Natural killer cell (primary cell): Measurements from ENCODE around the gene RRAGD. TPM values are rescaled to one million over a fixed set of nuclear protein-coding genes. Genes with fewer than 3 reads are reported as not detected.

Experiments
- ATAC-seq, 3 donors: fragments of 150-1000 bp in 2 of 3; fragments of 200-7000 bp in 1 of 3; cut with Tn5 transposase; 1 replicate in 1 of 3; 2 replicates in 2 of 3; pipeline ENCODE4 v1.10.0; 2021; ENCODE audit warnings: mild to moderate bottlenecking in 2 of 3, moderate library complexity in 2 of 3
- DNase-seq, 2 donors: peaks; one replicate each; pipeline versions ENCODE4 v3.0.0 to v3.0.0-alpha.2; 2013 to 2021; ENCODE audit warnings: mixed read lengths in 1 of 2
- H3K27ac ChIP-seq: one replicate; pipeline ENCODE4 v1.5.1; 2013; ENCODE audit warnings: mild to moderate bottlenecking, low read length
- H3K27me3 ChIP-seq: one replicate; pipeline ENCODE4 v1.6.1; 2013; ENCODE audit warnings: low read length; ENCODE audit not compliant: control insufficient read depth, insufficient read depth
- H3K36me3 ChIP-seq: one replicate; pipeline ENCODE4 v1.6.1; 2013; ENCODE audit warnings: low read length; ENCODE audit not compliant: control insufficient read depth, insufficient read depth
- H3K4me1 ChIP-seq: one replicate; pipeline ENCODE4 v1.6.1; 2013; ENCODE audit warnings: low read length; ENCODE audit not compliant: control insufficient read depth, insufficient read depth
- H3K4me3 ChIP-seq: one replicate; pipeline ENCODE4 v1.5.1; 2013; ENCODE audit warnings: low read length
- H3K9me3 ChIP-seq: one replicate; pipeline ENCODE4 v1.6.1; 2013; ENCODE audit warnings: low read length; ENCODE audit not compliant: control insufficient read depth, insufficient read depth
- H3K27ac Mint-ChIP-seq, 2 donors: one replicate each; pipeline ENCODE4 v1.8.0; 2022; ENCODE audit warnings: mild to moderate bottlenecking in 2 of 2, mixed read lengths in 2 of 2, moderate library complexity in 1 of 2
- H3K27me3 Mint-ChIP-seq, 2 donors: one replicate each; pipeline ENCODE4 v1.8.0; 2022; ENCODE audit warnings: low read depth in 2 of 2, mixed read lengths in 2 of 2
- H3K36me3 Mint-ChIP-seq: one replicate; pipeline ENCODE4 v1.8.0; 2022; ENCODE audit warnings: mixed read lengths
- H3K4me1 Mint-ChIP-seq, 2 donors: one replicate each; pipeline ENCODE4 v1.8.0; 2022; ENCODE audit warnings: mixed read lengths in 2 of 2
- H3K4me3 Mint-ChIP-seq: one replicate; pipeline ENCODE4 v1.8.0; 2022; ENCODE audit warnings: mild to moderate bottlenecking, moderate library complexity, mixed read lengths
- H3K9me3 Mint-ChIP-seq, 2 donors: one replicate each; pipeline ENCODE4 v1.8.0; 2022; ENCODE audit warnings: mixed read lengths in 2 of 2
- WGBS: methylation state at CpG from one replicate; pipeline ENCODE4 v1.1.7; 2013; ENCODE audit warnings: missing lambda C conversion rate; ENCODE audit not compliant: insufficient coverage; 5-methylcytosine and 5-hydroxymethylcytosine counted together
- intact Hi-C: fragments of 100-400 bp; cut with micrococcal nuclease; formaldehyde crosslinking; loops from one replicate; pipeline ENCODE4 v1.14.2; 2022
- total RNA-seq, 4 donors: library from RNA; stranded (reverse); fragments of 120-200 nt in 1 of 4; gene quantifications; one replicate each; pipeline versions ENCODE4 v1.2.3 to v1.2.4, GENCODE V29; 2013 to 2022
- TF ChIP-seq, protein P1 (sequence below): fragments of 200-600 bp; IDR thresholded peaks from one replicate; pipeline ENCODE4 v1.8.0; 2022; ENCODE audit warnings: antibody characterized with exemption

Gene RRAGD
- total RNA-seq, 3 donors from 2014 or later (not counting 1 experiment from before 2014, with no cell fraction given): 0.43 to 4.4 (median 1.8) TPM

- intact Hi-C loops: no loop called here
- no peak overlapping the region for H3K27ac ChIP-seq
- ATAC-seq (no peak), DNase-seq (no peak)
- Mint-ChIP-seq H3K36me3 (no peaks in the 10 kb centered on the region), H3K27ac (no peak overlapping the region), H3K4me1 (no peaks in the 10 kb centered on the region), H3K4me3 (no peak overlapping the region), H3K9me3 (no peaks in the 10 kb centered on the region), H3K27me3 (peaks cover 25 to 50% of the 10 kb centered on the region in 2 donors)
- no peaks in the 10 kb centered on the region for H3K27me3 ChIP-seq
- H3K36me3 ChIP-seq: no peaks in the 10 kb centered on the region
- TF ChIP-seq, protein P1, sequence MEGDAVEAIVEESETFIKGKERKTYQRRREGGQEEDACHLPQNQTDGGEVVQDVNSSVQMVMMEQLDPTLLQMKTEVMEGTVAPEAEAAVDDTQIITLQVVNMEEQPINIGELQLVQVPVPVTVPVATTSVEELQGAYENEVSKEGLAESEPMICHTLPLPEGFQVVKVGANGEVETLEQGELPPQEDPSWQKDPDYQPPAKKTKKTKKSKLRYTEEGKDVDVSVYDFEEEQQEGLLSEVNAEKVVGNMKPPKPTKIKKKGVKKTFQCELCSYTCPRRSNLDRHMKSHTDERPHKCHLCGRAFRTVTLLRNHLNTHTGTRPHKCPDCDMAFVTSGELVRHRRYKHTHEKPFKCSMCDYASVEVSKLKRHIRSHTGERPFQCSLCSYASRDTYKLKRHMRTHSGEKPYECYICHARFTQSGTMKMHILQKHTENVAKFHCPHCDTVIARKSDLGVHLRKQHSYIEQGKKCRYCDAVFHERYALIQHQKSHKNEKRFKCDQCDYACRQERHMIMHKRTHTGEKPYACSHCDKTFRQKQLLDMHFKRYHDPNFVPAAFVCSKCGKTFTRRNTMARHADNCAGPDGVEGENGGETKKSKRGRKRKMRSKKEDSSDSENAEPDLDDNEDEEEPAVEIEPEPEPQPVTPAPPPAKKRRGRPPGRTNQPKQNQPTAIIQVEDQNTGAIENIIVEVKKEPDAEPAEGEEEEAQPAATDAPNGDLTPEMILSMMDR: no peak
- no peaks in the 10 kb centered on the region for H3K4me1 ChIP-seq
- H3K4me3 ChIP-seq: no peak overlapping the region
- no peaks in the 10 kb centered on the region for H3K9me3 ChIP-seq
- WGBS: 95% methylated on average over 7 of the region's 7 CpGs
Measured at GRCh38 chr6:89385846-89386245, 26.2 kb downstream of the RRAGD start.

GRCh38 chr6:89385156-89385667 is 26.9 kb downstream of the RRAGD start:
- Histone ChIP-seq H3K36me3 (no peaks in the 10 kb centered on the region), H3K4me3 (no peak overlapping the region), H3K9me3 (no peaks in the 10 kb centered on the region), H3K27ac (no peak overlapping the region), H3K4me1 (no peaks in the 10 kb centered on the region), H3K27me3 (no peaks in the 10 kb centered on the region)
- Mint-ChIP-seq H3K4me3 (no peak overlapping the region), H3K27ac (no peak overlapping the region), H3K4me1 (no peaks in the 10 kb centered on the region), H3K27me3 (peaks cover 26 to 51% of the 10 kb centered on the region in 2 donors), H3K36me3 (no peaks in the 10 kb centered on the region), H3K9me3 (no peaks in the 10 kb centered on the region)
- TF ChIP-seq, protein P1: no peak
- intact Hi-C loops: no loop called here
- ATAC-seq: no peak
- no peak for DNase-seq
- 80% methylated on average over 4 of the region's 5 CpGs for WGBS

- Histone ChIP-seq H3K4me1 (peaks cover 3% of the 10 kb centered on the region), H3K36me3 (no peaks in the 10 kb centered on the region), H3K27ac (no peak overlapping the region), H3K9me3 (no peaks in the 10 kb centered on the region), H3K27me3 (peaks cover 16% of the 10 kb centered on the region), H3K4me3 (no peak overlapping the region)
- no peaks in the 10 kb centered on the region for H3K36me3 Mint-ChIP-seq
- WGBS: 83% methylated on average over 2 of the region's 2 CpGs
- H3K9me3 Mint-ChIP-seq: no peaks in the 10 kb centered on the region
- no peak for DNase-seq
- no peak for ATAC-seq
- TF ChIP-seq, protein P1: no peak
- H3K27me3 Mint-ChIP-seq: peaks cover 38 to 44% of the 10 kb centered on the region in 2 donors
- peaks cover 3 to 4% of the 10 kb centered on the region in 2 donors for H3K4me1 Mint-ChIP-seq
- no peak overlapping the region for H3K27ac Mint-ChIP-seq
- no peak overlapping the region for H3K4me3 Mint-ChIP-seq
- intact Hi-C loops: loop anchor here (2.0 kb wide), 1 partner anchor 302 kb away; no protein-coding TSS in a partner anchor
Measured at GRCh38 chr6:89381031-89381430, 31.0 kb downstream of the RRAGD start.

GRCh38 chr6:89379281-89379680 is 32.8 kb downstream of the RRAGD start:
- no peak overlapping the region for H3K27ac Mint-ChIP-seq
- Histone ChIP-seq H3K27me3 (peaks cover 16% of the 10 kb centered on the region), H3K9me3 (no peaks in the 10 kb centered on the region), H3K27ac (no peak overlapping the region), H3K4me1 (peaks cover 9% of the 10 kb centered on the region), H3K36me3 (no peaks in the 10 kb centered on the region), H3K4me3 (no peak overlapping the region)
- intact Hi-C loops: loop anchor here (5.0 kb wide), 1 partner anchor 93 kb away; no protein-coding TSS in a partner anchor
- H3K27me3 Mint-ChIP-seq: peaks cover 32 to 42% of the 10 kb centered on the region in 2 donors
- ATAC-seq: no peak
- H3K9me3 Mint-ChIP-seq: no peaks in the 10 kb centered on the region
- no peak overlapping the region for H3K4me3 Mint-ChIP-seq
- H3K36me3 Mint-ChIP-seq: no peaks in the 10 kb centered on the region
- DNase-seq: no peak
- TF ChIP-seq, protein P1: no peak
- peaks cover 14 to 15% of the 10 kb centered on the region in 2 donors for H3K4me1 Mint-ChIP-seq
- 66% methylated on average over 5 of the region's 5 CpGs for WGBS
